A673 (cell line): ENCODE data around the gene KCTD16. TPM values are rescaled to one million over a fixed set of nuclear protein-coding genes. Genes with fewer than 3 reads are reported as not detected.

ENCODE experiments used
- BruUV-seq: library from RNA; stranded (reverse); fragments of 400-500 nt; replicated peaks from 2 replicates; lab custom pipeline; 2021; lab: Mats Ljungman, UMichigan
- CTCF ChIA-PET: fragments of 300-600 bp; sonication (Branson Sonifier 250); formaldehyde crosslinking; loops from one replicate; lab custom pipeline; 2022; ENCODE audit warnings: antibody characterized with exemption; lab: Charles Lee
- POLR2A ChIA-PET: fragments of 300-600 bp; sonication (Branson Sonifier 250); formaldehyde crosslinking; loops from one replicate; lab custom pipeline; 2022; ENCODE audit warnings: antibody characterized with exemption; ENCODE audit not compliant: low non-redundant PET; lab: Charles Lee
- DNase-seq: peaks from one replicate; pipeline ENCODE4 v3.0.0-alpha.2; 2015; ENCODE audit warnings: low spot score
- H3K27ac ChIP-seq: fragments of 200-600 bp; sonication (generic); 2 replicates; pipeline ENCODE4 v1.5.1; 2016; ENCODE audit warnings: mixed run types, low read depth, mild to moderate bottlenecking, mixed read lengths, antibody characterized with exemption, low read length; ENCODE audit not compliant: poor library complexity, severe bottlenecking
- H3K27me3 ChIP-seq: fragments of 200-600 bp; sonication (generic); replicated peaks from 2 replicates; pipeline ENCODE4 v1.6.1; 2017; ENCODE audit warnings: mixed run types, low read depth, mild to moderate bottlenecking, mixed read lengths, antibody characterized with exemption, low read length; ENCODE audit not compliant: insufficient read depth, poor library complexity
- H3K36me3 ChIP-seq: fragments of 200-600 bp; sonication (generic); 2 replicates; pipeline ENCODE4 v1.6.1; 2016; ENCODE audit warnings: mixed run types, mild to moderate bottlenecking, mixed read lengths, antibody characterized with exemption, low read length; ENCODE audit not compliant: insufficient read depth, poor library complexity, severe bottlenecking
- H3K4me1 ChIP-seq: fragments of 200-600 bp; sonication (generic); 2 replicates; pipeline ENCODE4 v1.6.1; 2017; ENCODE audit warnings: mixed run types, mild to moderate bottlenecking, mixed read lengths, antibody characterized with exemption, low read length; ENCODE audit not compliant: insufficient read depth, poor library complexity, severe bottlenecking
- H3K4me3 ChIP-seq: fragments of 200-600 bp; sonication (generic); 2 replicates; pipeline ENCODE4 v1.5.1; 2016; ENCODE audit warnings: low read depth, mixed run types, mild to moderate bottlenecking, mixed read lengths, low read length; ENCODE audit not compliant: poor library complexity, severe bottlenecking
- H3K9me3 ChIP-seq: fragments of 200-600 bp; sonication (generic); 2 replicates; pipeline ENCODE4 v1.6.1; 2016; ENCODE audit warnings: mixed run types, low read depth, mild to moderate bottlenecking, mixed read lengths, antibody characterized with exemption, low read length; ENCODE audit not compliant: poor library complexity, severe bottlenecking
- EZH2 ChIP-seq: fragments of 200-600 bp; sonication (generic); IDR thresholded peaks from 2 replicates; pipeline ENCODE4 v1.6.1; 2017; ENCODE audit warnings: borderline replicate concordance, low read depth, mild to moderate bottlenecking, mixed read lengths, antibody characterized with exemption, low read length; ENCODE audit not compliant: poor library complexity, severe bottlenecking
- intact Hi-C: fragments of 100-400 bp; cut with micrococcal nuclease; formaldehyde crosslinking; loops from one replicate; pipeline ENCODE4 v1.10.0; 2022; ENCODE audit not compliant: unreplicated experiment
- total RNA-seq: library from RNA; stranded (reverse); gene quantifications from 2 replicates; pipeline ENCODE4 v1.2.3, GENCODE V29; 2021
- TF ChIP-seq, protein P1 (sequence below): fragments of 300-800, 200-600 bp; sonication (generic); conservative IDR thresholded peaks from 2 replicates; pipeline ENCODE4 v1.5.1; 2017; ENCODE audit warnings: low read depth, mild to moderate bottlenecking, antibody characterized with exemption, low read length, moderate library complexity, mixed read lengths

The KCTD16 gene
- total RNA-seq, 1 experiment from 2014 or later, result 1.1 TPM

DNA sequence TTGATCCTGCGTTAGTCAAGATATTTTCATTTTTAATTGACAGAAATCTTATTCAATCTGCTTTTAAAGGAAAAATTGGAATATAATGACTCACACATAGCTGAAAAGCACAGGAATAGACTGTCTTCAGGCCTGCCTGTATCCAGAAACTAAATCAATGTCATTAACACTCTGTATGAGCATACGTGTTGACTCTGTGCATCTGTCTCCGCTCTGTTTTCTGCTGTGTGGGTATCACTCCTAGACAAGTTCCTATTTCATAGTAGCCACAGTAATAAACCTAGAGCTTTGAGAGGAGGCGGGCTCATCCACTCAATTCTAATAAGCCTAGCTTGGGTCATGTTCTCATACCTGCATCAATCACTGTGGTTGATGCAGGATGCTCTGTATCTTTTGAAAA lies 267.6 kb downstream of the KCTD16 start:
- H3K27me3 ChIP-seq, result no peaks in the 10 kb centered on the region
- H3K36me3 ChIP-seq, result no peaks in the 10 kb centered on the region
- no peak overlapping the region for H3K27ac ChIP-seq
- no peak overlapping the region for H3K4me3 ChIP-seq
- intact Hi-C loops, result no loop called here
- no peaks in the 10 kb centered on the region for H3K4me1 ChIP-seq
- TF ChIP-seq, protein P1, sequence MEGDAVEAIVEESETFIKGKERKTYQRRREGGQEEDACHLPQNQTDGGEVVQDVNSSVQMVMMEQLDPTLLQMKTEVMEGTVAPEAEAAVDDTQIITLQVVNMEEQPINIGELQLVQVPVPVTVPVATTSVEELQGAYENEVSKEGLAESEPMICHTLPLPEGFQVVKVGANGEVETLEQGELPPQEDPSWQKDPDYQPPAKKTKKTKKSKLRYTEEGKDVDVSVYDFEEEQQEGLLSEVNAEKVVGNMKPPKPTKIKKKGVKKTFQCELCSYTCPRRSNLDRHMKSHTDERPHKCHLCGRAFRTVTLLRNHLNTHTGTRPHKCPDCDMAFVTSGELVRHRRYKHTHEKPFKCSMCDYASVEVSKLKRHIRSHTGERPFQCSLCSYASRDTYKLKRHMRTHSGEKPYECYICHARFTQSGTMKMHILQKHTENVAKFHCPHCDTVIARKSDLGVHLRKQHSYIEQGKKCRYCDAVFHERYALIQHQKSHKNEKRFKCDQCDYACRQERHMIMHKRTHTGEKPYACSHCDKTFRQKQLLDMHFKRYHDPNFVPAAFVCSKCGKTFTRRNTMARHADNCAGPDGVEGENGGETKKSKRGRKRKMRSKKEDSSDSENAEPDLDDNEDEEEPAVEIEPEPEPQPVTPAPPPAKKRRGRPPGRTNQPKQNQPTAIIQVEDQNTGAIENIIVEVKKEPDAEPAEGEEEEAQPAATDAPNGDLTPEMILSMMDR, result no peak
- no peak for TF ChIP-seq EZH2
- no TSS peak for BruUV-seq
- ChIA-PET POLR2A (no interaction called here), CTCF (no interaction called here)
- no peaks in the 10 kb centered on the region for H3K9me3 ChIP-seq
- no peak for DNase-seq

DNA sequence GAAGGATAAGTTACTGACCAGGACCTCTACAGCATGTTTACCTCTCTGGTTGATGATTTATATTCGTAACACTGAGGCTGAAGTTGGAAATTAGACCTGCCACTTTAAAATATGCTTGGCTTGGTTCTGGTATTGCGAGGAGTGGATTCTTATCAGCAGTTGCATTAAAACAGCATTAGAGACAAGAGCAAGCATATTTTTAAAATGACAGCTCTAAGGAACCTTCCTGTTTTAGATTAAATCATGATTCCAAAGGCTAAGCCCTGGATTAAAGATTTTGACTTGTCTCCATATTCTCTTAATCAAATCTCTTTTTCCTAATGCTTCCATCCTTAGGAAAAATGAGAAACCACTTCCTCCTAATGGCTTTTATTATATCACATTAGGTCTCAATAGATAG lies 277.8 kb downstream of the KCTD16 start:
- BruUV-seq, result no TSS peak
- intact Hi-C loops, result no loop called here
- ChIA-PET POLR2A (no interaction called here), CTCF (no interaction called here)
- Histone ChIP-seq H3K36me3 (no peaks in the 10 kb centered on the region), H3K9me3 (no peaks in the 10 kb centered on the region), H3K27me3 (no peaks in the 10 kb centered on the region), H3K4me3 (no peak overlapping the region), H3K4me1 (no peaks in the 10 kb centered on the region), H3K27ac (no peak overlapping the region)
- DNase-seq, result no peak
- TF ChIP-seq EZH2, result no peak
- TF ChIP-seq, protein P1, result no peak

DNA sequence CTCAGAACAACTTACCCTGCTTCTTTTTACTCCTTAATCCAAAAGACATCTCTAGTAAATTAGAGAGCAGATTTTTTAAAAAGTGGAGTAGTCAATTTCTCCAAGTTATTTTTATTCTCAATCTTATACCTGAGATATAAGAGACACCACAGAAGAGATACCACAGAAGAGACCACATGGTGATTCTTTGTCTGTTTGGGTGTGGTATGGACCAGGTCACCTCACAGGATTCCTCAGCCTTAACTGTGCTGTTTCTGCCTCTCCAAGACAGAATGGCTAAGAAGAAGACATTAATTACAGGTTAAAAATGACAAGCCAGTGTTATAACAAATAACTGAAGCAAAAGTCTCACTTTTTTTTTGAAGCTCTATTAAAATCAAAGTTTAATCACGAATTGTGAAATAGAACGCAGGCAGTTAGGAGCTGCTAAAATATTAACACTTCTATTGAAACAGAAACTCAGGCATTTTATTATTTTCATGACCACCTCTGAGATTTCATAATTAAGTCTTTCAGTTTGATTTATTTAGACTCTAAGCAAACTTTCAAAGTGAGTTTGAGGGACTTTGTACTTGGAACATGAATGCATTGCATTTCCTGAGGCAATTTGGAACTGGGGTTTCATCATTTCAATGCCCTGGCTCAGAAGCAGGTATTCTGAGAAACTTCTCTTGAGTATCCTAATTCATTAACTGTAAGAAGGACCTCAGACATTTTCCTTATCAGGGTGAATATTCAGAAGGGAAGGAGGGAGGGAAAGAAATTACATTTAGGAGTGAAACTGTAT lies 280.7 kb downstream of the KCTD16 start:
- no peak for TF ChIP-seq EZH2
- TF ChIP-seq, protein P1, result no peak
- DNase-seq, result no peak
- ChIA-PET POLR2A (no interaction called here), CTCF (no interaction called here)
- H3K9me3 ChIP-seq, result no peaks in the 10 kb centered on the region
- H3K4me1 ChIP-seq, result no peaks in the 10 kb centered on the region
- intact Hi-C loops, result no loop called here
- H3K36me3 ChIP-seq, result no peaks in the 10 kb centered on the region
- H3K27ac ChIP-seq, result no peak overlapping the region
- no peaks in the 10 kb centered on the region for H3K27me3 ChIP-seq
- no peak overlapping the region for H3K4me3 ChIP-seq
- BruUV-seq, result no TSS peak
